HG02571 (cell line): ENCODE results near the gene VKORC1.
A peak's percentile ranks its signal among the peaks of the same experiment; 100 is the strongest.

Experiments
- ATAC-seq: cut with Tn5 transposase; IDR thresholded peaks from one replicate; pipeline ENCODE4 v1.9.1; 2021; ENCODE audit warnings: mild to moderate bottlenecking, moderate library complexity; ENCODE audit not compliant: unreplicated experiment

VKORC1 gene

GRCh38 chr16:31130899-31131298 lies 36.3 kb upstream of the VKORC1 start:
- no peak for ATAC-seq

GRCh38 chr16:31130336-31130891 lies 35.8 kb upstream of the VKORC1 start:
- no peak for ATAC-seq

- no peak for ATAC-seq
Observed at GRCh38 chr16:31129568-31130335, 35.2 kb upstream of the VKORC1 start.

- ATAC-seq = no peak
Observed at GRCh38 chr16:31128711-31129567, 34.3 kb upstream of the VKORC1 start.

- ATAC-seq = no peak
Observed at GRCh38 chr16:31127182-31127581, 32.6 kb upstream of the VKORC1 start.

- ATAC-seq = no peak
Observed at GRCh38 chr16:31125844-31126243, 31.2 kb upstream of the VKORC1 start.

- no peak for ATAC-seq
Observed at GRCh38 chr16:31120129-31120528, 25.5 kb upstream of the VKORC1 start.

- ATAC-seq = no peak
Observed at GRCh38 chr16:31118223-31119155, 23.9 kb upstream of the VKORC1 start.

GRCh38 chr16:31117384-31118222 lies 23.0 kb upstream of the VKORC1 start, which contains the start of gene KAT8:
Gene KAT8 (plus strand): TSS chr16:31117664. CDS start chr16:31117682, 18 bp downstream.
- peak; percentile 84 for ATAC-seq

GRCh38 chr16:31114468-31114867 lies 19.9 kb upstream of the VKORC1 start:
- no peak for ATAC-seq

GRCh38 chr16:31113121-31114120 lies 18.8 kb upstream of the VKORC1 start:
- no peak for ATAC-seq

- ATAC-seq = no peak
Observed at GRCh38 chr16:31112711-31113110, 18.1 kb upstream of the VKORC1 start.

- no peak for ATAC-seq
Observed at GRCh38 chr16:31111881-31112466, 17.4 kb upstream of the VKORC1 start.

- ATAC-seq = no peak
Observed at GRCh38 chr16:31110106-31111034, 15.8 kb upstream of the VKORC1 start.

- no peak for ATAC-seq
Observed at GRCh38 chr16:31109622-31110021, 15.0 kb upstream of the VKORC1 start.

GRCh38 chr16:31108794-31109558 lies 14.4 kb upstream of the VKORC1 start:
- ATAC-seq = no peak
